Lower leg skin (tissue), 4 donors: ENCODE results near the gene CASK. TPM values are rescaled to one million over a fixed set of nuclear protein-coding genes. Genes with fewer than 3 reads are reported as not detected.

Experiments
- DNase-seq, 2 donors: peaks; one replicate each; pipeline ENCODE4 v3.0.0-alpha.2; 2019; ENCODE audit warnings: low spot score in 2 of 2
- H3K4me3 ChIP-seq: fragments of 200-600 bp; sonication (generic); 2 replicates; pipeline ENCODE4 v1.5.1; 2017; ENCODE audit warnings: mild to moderate bottlenecking, low read depth; ENCODE audit not compliant: poor library complexity, severe bottlenecking
- POLR2A ChIP-seq, 2 donors: fragments of 450-650 bp; IDR thresholded peaks; one replicate each; pipeline ENCODE4 v1.6.1; 2016 to 2017; ENCODE audit warnings: antibody characterized with exemption in 2 of 2, mild to moderate bottlenecking in 1 of 2, moderate library complexity in 1 of 2
- WGBS, 2 donors: methylation state at CpG; one replicate each; pipeline ENCODE4 v1.1.5; 2018; 5-methylcytosine and 5-hydroxymethylcytosine counted together
- intact Hi-C: fragments of 100-400 bp; cut with DNase I; formaldehyde crosslinking; loops from one replicate; pipeline ENCODE4 v1.15.0; 2023; ENCODE audit warnings: low total_unique reads
- total RNA-seq, 4 donors: library from RNA; depleted of rRNA; stranded (reverse); fragments of >200 nt; gene quantifications; one replicate each; pipeline ENCODE4 v1.1.0, GENCODE V29; 2016
- TF ChIP-seq, protein P1 (sequence below), 3 donors: fragments of 450-650 bp; IDR thresholded peaks; one replicate each; pipeline ENCODE4 v1.5.1; 2016; ENCODE audit warnings: antibody characterized with exemption in 3 of 3, mild to moderate bottlenecking in 3 of 3, moderate library complexity in 2 of 3

The CASK gene
- total RNA-seq, 4 donors from 2014 or later: 22.7 to 43.2 (median 26.8) TPM

DNA sequence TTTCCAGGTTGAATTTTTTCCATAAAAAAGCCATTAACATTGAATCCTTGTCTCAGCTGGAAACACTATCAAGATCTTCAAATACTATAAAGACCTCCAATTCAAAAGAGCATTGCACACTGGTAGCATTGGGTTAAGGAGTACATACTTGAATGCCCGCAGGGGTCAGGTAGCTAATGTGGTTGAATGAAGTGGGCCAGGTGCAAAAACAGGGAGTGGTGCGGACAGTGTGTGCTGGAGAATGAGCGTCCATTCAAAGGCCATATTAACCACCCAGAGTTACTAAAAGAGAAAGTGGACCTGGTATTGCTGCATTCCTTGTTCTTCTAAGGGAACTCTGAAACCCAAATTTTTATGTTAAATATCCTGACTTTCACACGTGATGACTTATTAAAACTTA, 384.6 kb downstream of the CASK start:
- intact Hi-C loops: no loop called here
- no peak overlapping the region for H3K4me3 ChIP-seq
- TF ChIP-seq, protein P1, sequence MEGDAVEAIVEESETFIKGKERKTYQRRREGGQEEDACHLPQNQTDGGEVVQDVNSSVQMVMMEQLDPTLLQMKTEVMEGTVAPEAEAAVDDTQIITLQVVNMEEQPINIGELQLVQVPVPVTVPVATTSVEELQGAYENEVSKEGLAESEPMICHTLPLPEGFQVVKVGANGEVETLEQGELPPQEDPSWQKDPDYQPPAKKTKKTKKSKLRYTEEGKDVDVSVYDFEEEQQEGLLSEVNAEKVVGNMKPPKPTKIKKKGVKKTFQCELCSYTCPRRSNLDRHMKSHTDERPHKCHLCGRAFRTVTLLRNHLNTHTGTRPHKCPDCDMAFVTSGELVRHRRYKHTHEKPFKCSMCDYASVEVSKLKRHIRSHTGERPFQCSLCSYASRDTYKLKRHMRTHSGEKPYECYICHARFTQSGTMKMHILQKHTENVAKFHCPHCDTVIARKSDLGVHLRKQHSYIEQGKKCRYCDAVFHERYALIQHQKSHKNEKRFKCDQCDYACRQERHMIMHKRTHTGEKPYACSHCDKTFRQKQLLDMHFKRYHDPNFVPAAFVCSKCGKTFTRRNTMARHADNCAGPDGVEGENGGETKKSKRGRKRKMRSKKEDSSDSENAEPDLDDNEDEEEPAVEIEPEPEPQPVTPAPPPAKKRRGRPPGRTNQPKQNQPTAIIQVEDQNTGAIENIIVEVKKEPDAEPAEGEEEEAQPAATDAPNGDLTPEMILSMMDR (IDR thresholded peaks at IDR 0.05): no peak
- TF ChIP-seq POLR2A (IDR thresholded peaks at IDR 0.05): no peak
- WGBS, 2 donors: 73 to 89% methylated on average over 4 of the region's 4 CpGs
- DNase-seq: no peak

DNA sequence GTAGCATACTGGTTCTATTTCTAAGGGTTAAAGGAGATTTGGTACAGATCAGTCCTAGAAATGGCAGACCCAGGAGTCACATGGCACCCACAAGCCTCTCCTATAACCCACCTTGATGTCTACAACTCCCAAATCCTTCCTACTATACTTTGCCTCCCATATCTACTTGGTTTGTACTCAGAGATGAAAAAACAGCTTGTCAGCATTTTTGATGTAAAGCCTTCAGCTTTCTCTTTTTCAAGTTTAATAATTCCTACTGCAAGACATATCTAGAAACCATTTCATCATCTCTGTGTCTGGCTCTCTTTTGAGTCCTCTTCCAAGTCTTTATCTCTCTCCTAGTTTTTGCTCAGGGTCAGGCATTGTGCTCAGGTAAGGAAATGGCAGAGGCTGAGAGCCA, 393.3 kb downstream of the CASK start:
- intact Hi-C loops: no loop called here
- H3K4me3 ChIP-seq: no peak overlapping the region
- no peak for TF ChIP-seq POLR2A (IDR thresholded peaks at IDR 0.05)
- TF ChIP-seq, protein P1 (IDR thresholded peaks at IDR 0.05): no peak
- no peak for DNase-seq

DNA sequence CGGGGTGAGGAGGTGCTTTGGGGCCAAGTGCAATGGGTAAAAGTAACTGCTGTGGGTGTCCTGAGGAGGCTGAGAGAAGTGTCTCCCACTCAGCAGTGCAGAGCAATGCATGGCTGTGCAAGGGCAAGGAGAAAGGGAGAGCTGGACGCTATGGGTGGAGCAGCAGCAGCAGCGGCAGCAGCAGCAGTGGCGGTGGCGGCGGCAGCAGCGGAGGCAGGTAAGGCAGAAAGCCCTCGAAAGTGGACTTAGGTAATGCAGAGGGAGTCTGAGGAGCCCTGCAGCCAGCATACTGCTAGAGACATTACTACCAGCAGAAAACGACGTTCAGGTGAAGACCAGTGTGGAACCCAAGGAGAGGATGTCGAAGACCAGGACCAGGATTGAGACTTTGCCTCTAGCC, 394.1 kb downstream of the CASK start:
- WGBS, 2 donors: 85 to 97% methylated on average over 11 of the region's 11 CpGs
- DNase-seq: no peak
- TF ChIP-seq, protein P1 (IDR thresholded peaks at IDR 0.05): no peak
- TF ChIP-seq POLR2A (IDR thresholded peaks at IDR 0.05): no peak
- H3K4me3 ChIP-seq: no peak overlapping the region
- intact Hi-C loops: no loop called here

DNA sequence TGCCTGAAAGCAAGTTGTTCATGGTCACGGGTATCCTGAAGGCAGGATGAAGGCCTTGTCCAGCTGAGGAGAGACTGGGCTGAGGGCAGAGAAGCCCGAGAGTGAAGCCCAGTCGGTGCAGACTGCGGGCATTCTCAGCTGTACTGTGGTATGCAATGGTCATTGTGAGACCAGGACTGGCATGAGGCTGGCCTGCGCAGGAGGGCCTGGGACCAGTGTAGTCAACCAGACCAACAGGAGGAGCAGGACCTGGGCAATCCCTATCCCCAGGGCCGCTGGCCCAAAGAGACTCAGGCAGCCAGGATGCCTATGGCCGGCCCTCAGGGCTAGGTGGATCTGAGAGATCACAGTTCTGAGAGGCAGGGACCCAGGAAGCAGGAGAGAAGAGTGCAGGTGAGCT, 394.6 kb downstream of the CASK start:
- intact Hi-C loops: no loop called here
- no peak for TF ChIP-seq POLR2A (IDR thresholded peaks at IDR 0.05)
- TF ChIP-seq, protein P1 (IDR thresholded peaks at IDR 0.05): no peak
- WGBS, 2 donors: 75 to 93% methylated on average over 4 to 7 of the region's 7 CpGs
- H3K4me3 ChIP-seq: no peak overlapping the region
- DNase-seq: no peak

DNA sequence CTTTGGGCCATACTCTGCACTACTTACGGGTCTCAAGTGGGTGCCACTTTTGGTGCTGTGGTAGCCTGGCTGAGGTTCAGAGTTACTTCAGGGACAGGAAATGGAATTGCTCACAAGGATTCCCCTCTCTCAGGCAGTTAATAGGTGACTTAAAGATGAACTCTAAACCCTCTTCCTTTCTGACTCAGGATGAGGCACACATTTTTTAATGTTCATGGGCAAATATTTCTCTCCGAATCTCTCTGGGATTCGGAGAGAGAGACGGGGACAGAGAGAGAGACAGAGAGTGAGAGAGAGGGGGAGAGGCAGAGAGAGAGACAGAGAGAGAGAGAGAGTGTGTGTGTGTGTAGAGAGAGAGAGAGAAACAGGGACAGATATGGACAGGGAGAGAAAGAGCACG, 396.4 kb downstream of the CASK start:
- H3K4me3 ChIP-seq: no peak overlapping the region
- no peak for TF ChIP-seq POLR2A (IDR thresholded peaks at IDR 0.05)
- TF ChIP-seq, protein P1 (IDR thresholded peaks at IDR 0.05): no peak
- 83 to 91% methylated on average over 5 of the region's 5 CpGs for WGBS, 2 donors
- no peak for DNase-seq
- intact Hi-C loops: no loop called here

DNA sequence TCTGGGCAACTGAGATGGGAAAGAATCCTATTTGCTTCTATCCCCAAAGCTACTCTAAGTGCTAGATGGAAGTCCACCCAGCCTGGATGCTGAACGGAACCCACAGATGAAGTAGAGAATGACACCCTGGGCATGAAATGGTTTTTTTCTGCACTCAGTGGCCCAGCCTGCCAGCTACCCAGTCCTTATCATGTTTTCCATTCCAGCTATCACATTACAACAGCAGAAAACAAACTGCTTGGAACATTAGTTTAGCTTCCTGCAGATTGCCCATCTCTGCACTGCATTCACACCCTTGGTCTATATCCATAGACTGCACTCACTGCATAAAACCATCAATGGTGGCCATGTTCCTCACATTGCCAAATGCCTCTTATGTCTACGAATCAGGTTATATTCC, 397.1 kb downstream of the CASK start:
- no peak overlapping the region for H3K4me3 ChIP-seq
- TF ChIP-seq, protein P1 (IDR thresholded peaks at IDR 0.05): no peak
- no peak for TF ChIP-seq POLR2A (IDR thresholded peaks at IDR 0.05)
- 85 to 98% methylated on average over 2 of the region's 2 CpGs for WGBS, 2 donors
- no peak for DNase-seq
- intact Hi-C loops: no loop called here
